Measurements from ENCODE around the gene SLC16A2.
A peak's percentile ranks its signal among the peaks of the same experiment; 100 is the strongest.

The SLC16A2 gene

DNA sequence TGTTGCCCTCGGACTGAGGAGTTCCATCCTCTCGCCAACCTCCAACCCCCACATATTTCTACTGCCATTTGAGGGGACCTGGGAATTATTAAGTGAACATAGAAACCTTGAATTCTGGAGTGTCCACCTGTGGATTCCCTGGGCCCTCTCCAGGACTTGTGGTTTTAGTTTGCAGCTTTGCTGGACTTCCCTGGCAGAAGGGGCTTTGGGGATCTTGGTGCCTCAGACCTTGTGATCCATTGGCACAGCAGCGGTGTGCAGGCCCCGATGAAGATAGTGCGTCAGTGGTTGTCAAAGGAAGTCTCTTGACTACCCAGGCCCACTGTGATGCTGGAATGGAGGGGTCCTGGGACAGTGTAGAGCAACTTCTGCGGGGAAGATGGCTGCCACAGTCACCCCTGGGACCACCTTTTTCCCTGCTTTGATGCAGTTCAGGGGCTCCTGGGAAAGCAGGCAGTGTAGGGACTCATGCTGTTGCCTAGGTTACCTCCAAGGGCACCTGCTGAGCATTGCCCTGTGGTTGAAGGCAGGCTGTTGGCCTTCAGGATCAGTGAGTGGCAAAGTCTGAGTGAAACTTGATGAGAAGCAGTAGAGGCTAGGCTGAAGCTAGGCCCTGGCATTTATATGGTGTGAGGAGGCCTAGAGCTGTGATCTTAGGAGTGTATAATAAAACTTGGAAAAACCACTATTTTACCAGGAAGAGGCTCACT lies 2.2 kb downstream of the SLC16A2 start:
- Mint-ChIP-seq H3K4me3 (no peak overlapping the region), H3K27me3 (ENCODE audit: low read depth) (peaks cover 27% of the 10 kb centered on the region), H3K36me3 (ENCODE audit: low read depth) (no peaks in the 10 kb centered on the region)

DNA sequence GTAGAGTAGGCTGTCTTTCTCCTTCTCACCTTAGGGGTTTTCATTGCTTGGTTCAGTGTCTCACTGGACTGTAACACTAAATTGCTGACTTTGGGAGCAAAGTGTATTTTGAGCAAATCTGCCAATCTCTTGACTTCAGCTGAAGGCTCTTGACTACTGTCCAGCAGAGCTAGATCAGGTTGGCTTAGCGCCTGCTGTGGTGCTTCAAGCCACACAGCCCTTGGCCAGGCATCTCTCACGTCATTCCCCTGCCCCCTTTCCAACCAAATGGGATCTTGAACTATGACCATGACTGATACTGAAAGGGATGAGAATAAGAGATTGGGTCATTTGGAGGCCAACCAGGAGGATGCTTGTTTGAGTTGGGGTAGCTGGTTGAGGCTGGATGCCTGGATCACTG lies 4.8 kb downstream of the SLC16A2 start:
- no peak for DNase-seq (ENCODE audit: low spot score)
- H3K27ac Mint-ChIP-seq: no peak overlapping the region

More for the DNA sequence above, 2.2 kb downstream of the SLC16A2 start:
- no peak for DNase-seq (ENCODE audit: low spot score)
- Mint-ChIP-seq H3K9me3 (no peaks in the 10 kb centered on the region), H3K4me1 (ENCODE audit: low read depth) (peaks cover 2% of the 10 kb centered on the region), H3K27ac (no peak overlapping the region)

DNA sequence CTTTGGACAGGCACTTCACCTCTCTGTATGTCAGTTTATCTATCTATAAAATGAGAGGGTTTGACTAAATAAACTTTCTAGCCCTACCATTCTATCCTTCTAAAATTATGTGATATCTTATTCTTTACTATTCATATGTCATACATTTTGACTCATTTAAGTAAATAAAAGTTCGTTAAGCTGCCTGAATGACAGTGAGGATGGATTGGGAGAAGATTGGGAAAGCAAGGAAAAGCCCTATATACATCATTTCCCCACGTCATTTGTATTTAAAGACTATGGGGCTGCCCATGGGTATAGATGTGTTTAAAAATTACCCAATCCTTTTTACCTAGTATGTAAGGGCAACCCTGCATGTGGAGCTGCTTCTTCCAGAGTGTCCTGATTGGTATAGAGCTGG lies 5.3 kb downstream of the SLC16A2 start:
- H3K9me3 Mint-ChIP-seq: no peaks in the 10 kb centered on the region
- no peak for DNase-seq (ENCODE audit: low spot score)
- H3K27ac Mint-ChIP-seq: no peak overlapping the region
- H3K36me3 Mint-ChIP-seq (ENCODE audit: low read depth): no peaks in the 10 kb centered on the region
- no peak overlapping the region for H3K4me3 Mint-ChIP-seq
- peaks cover 7% of the 10 kb centered on the region for H3K27me3 Mint-ChIP-seq (ENCODE audit: low read depth)
- H3K4me1 Mint-ChIP-seq (ENCODE audit: low read depth): peaks cover 2% of the 10 kb centered on the region

More for the DNA sequence above, 4.8 kb downstream of the SLC16A2 start:
- H3K4me3 Mint-ChIP-seq: no peak overlapping the region
- no peaks in the 10 kb centered on the region for H3K36me3 Mint-ChIP-seq (ENCODE audit: low read depth)
- peaks cover 10% of the 10 kb centered on the region for H3K27me3 Mint-ChIP-seq (ENCODE audit: low read depth)
- no peaks in the 10 kb centered on the region for H3K9me3 Mint-ChIP-seq
- H3K4me1 Mint-ChIP-seq (ENCODE audit: low read depth): peaks cover 2% of the 10 kb centered on the region

DNA sequence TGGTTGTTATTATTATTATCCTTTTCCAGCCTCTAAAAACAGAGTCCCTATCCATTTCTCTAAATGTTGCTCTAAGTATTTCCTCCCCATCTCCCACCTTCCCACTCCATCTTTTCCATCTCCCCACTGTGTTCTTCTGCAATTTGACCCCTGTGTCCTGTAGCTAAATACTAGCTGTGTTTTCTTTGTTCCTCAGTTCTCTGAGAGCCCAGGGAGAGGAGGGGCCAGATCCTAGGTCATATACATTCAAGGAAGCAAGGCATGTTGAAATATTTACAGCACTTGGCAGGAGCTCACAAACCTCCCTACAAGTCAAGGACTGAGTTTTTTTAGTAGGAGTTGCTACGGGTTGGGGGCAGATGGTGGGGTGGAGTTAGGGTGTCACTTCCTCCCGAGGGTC lies 10.5 kb downstream of the SLC16A2 start:
- no peaks in the 10 kb centered on the region for H3K9me3 Mint-ChIP-seq
- no peak for DNase-seq (ENCODE audit: low spot score)
- H3K36me3 Mint-ChIP-seq (ENCODE audit: low read depth): no peaks in the 10 kb centered on the region
- no peak overlapping the region for H3K27ac Mint-ChIP-seq
- H3K27me3 Mint-ChIP-seq (ENCODE audit: low read depth): no peaks in the 10 kb centered on the region
- H3K4me3 Mint-ChIP-seq: no peak overlapping the region
- H3K4me1 Mint-ChIP-seq (ENCODE audit: low read depth): no peaks in the 10 kb centered on the region

DNA sequence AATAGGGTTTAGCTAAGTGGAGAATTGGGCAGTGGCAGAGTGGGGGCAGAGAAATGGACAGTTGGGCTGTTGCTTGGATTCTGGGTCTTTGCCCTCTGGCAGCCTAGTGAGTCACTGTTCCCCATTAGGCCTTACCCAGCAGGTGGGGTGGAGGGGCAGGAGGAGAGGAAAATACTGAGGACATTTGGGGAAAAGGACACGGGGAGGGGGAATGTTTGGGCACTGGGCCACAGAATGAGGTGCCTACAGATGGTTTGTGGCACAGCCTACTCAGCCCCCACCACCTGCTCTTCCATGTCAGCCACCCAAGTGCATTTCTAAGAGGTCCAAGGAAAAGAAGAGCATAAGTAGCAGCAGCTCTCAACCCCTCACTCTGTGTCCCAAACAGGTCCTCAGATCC lies 13.0 kb downstream of the SLC16A2 start:
- no peaks in the 10 kb centered on the region for H3K27me3 Mint-ChIP-seq (ENCODE audit: low read depth)
- no peak for DNase-seq (ENCODE audit: low spot score)
- H3K4me1 Mint-ChIP-seq (ENCODE audit: low read depth): no peaks in the 10 kb centered on the region
- no peak overlapping the region for H3K4me3 Mint-ChIP-seq
- H3K27ac Mint-ChIP-seq: no peak overlapping the region
- no peaks in the 10 kb centered on the region for H3K9me3 Mint-ChIP-seq
- H3K36me3 Mint-ChIP-seq (ENCODE audit: low read depth): no peaks in the 10 kb centered on the region

DNA sequence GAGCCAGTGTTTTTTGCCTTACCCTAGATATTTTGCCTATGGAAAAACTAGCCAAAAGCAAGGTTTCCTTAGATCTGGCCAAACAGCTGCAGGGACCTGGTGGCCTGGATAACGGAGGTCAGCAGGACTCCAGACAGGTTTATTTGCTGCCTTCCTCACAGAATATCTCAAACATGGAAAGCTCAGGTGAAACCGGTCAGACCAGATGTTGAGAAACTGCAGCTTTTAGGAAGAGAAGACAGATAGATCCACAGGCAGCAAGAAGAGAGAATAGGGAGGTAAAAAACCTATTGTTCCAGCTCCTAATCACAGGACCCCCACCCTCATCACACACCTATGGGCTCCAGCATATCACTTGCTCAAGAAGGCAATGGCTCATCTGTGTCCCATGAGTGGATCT lies 16.2 kb downstream of the SLC16A2 start:
- Mint-ChIP-seq H3K4me1 (ENCODE audit: low read depth) (no peaks in the 10 kb centered on the region), H3K27ac (no peak overlapping the region), H3K9me3 (no peaks in the 10 kb centered on the region), H3K36me3 (ENCODE audit: low read depth) (no peaks in the 10 kb centered on the region), H3K4me3 (no peak overlapping the region), H3K27me3 (ENCODE audit: low read depth) (no peaks in the 10 kb centered on the region)
- no peak for DNase-seq (ENCODE audit: low spot score)

DNA sequence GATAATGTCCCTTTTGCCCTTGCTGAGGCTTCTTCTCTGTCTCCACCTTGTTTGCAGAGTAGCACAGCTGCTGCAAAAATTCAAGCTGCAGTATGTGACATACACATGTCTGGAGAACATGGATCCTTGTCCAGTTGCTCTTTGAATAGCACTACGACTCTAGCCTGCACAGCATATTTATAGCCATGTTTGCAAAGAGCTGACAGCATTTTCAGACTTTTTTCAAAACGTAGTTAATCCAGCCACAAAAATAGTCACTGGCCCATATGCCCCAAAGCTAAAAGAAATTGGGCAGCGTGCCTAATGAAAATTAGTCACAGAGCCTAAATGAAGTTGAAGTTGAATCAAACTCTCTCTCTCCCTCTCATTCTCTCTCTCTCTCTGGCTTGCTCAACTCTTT lies 17.5 kb downstream of the SLC16A2 start:
- Mint-ChIP-seq H3K36me3 (ENCODE audit: low read depth) (no peaks in the 10 kb centered on the region), H3K4me3 (no peak overlapping the region), H3K4me1 (ENCODE audit: low read depth) (no peaks in the 10 kb centered on the region), H3K9me3 (no peaks in the 10 kb centered on the region), H3K27ac (no peak overlapping the region), H3K27me3 (ENCODE audit: low read depth) (no peaks in the 10 kb centered on the region)
- DNase-seq (ENCODE audit: low spot score): no peak

DNA sequence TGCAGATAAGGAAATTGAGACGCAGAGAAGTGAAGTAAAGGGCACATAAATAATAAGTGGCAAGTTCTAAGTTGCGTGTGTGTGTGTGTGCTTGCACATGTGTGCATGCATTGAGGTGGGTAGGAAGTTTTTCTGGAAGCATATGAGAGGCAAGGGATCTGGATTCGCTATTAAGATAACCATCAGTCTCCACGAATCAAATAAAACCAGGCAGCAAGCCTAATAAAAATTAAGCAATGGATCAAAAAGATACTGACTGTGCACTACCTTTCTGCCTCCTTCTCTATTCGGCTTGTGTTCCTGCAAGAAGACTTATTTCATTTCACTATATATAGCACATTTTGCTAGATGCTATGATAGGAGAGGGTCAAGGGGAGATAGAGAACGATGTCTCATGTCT lies 23.8 kb downstream of the SLC16A2 start:
- Mint-ChIP-seq H3K9me3 (no peaks in the 10 kb centered on the region), H3K4me3 (no peak overlapping the region), H3K36me3 (ENCODE audit: low read depth) (no peaks in the 10 kb centered on the region), H3K27me3 (ENCODE audit: low read depth) (no peaks in the 10 kb centered on the region), H3K4me1 (ENCODE audit: low read depth) (no peaks in the 10 kb centered on the region), H3K27ac (no peak overlapping the region)
- no peak for DNase-seq (ENCODE audit: low spot score)

DNA sequence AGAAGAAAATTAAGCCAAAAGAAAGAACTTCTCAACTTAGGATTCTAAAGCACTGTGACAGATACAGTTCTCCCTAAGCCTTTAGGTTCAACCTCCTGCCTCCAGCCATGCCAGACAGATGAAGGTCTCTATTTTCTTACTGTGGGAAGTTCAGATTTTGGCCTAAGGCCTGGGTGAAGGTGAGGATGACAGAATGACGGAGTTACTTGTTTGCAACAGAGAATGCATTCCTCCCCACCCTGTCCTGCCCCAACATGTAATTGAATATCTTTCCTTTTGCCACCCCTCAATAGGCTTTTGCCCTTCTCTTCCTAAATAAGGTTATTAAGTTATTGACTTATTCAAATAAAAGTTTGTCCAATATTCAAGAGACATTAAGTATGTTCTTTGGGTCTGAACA lies 25.6 kb downstream of the SLC16A2 start:
- H3K4me3 Mint-ChIP-seq: no peak overlapping the region
- peaks cover 4% of the 10 kb centered on the region for H3K4me1 Mint-ChIP-seq (ENCODE audit: low read depth)
- H3K36me3 Mint-ChIP-seq (ENCODE audit: low read depth): no peaks in the 10 kb centered on the region
- H3K27ac Mint-ChIP-seq: no peak overlapping the region
- no peaks in the 10 kb centered on the region for H3K9me3 Mint-ChIP-seq
- no peaks in the 10 kb centered on the region for H3K27me3 Mint-ChIP-seq (ENCODE audit: low read depth)
- no peak for DNase-seq (ENCODE audit: low spot score)

DNA sequence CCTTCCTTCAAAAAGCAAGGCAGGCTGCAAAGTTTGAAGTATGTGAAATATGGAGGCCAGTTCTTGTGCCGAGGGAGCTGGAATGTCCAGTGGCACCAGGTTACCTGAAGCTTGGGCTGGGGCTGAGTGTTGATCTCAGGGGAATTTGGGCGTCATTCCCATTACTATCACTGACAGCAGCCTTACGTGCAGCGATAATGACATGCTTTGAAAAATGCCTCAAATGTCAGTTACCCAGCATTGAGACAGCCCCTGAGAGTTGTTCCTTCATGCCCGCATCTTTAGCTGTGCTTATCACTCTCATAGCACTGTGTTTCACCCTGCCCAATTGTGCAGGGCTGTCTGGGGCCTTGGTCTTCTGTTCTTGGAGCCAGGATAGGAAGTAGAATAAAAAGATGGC lies 27.4 kb downstream of the SLC16A2 start:
- peaks cover 4% of the 10 kb centered on the region for H3K4me1 Mint-ChIP-seq (ENCODE audit: low read depth)
- DNase-seq (ENCODE audit: low spot score): no peak
- H3K9me3 Mint-ChIP-seq: no peaks in the 10 kb centered on the region
- no peaks in the 10 kb centered on the region for H3K27me3 Mint-ChIP-seq (ENCODE audit: low read depth)
- no peak overlapping the region for H3K4me3 Mint-ChIP-seq
- no peak overlapping the region for H3K27ac Mint-ChIP-seq
- H3K36me3 Mint-ChIP-seq (ENCODE audit: low read depth): no peaks in the 10 kb centered on the region

DNA sequence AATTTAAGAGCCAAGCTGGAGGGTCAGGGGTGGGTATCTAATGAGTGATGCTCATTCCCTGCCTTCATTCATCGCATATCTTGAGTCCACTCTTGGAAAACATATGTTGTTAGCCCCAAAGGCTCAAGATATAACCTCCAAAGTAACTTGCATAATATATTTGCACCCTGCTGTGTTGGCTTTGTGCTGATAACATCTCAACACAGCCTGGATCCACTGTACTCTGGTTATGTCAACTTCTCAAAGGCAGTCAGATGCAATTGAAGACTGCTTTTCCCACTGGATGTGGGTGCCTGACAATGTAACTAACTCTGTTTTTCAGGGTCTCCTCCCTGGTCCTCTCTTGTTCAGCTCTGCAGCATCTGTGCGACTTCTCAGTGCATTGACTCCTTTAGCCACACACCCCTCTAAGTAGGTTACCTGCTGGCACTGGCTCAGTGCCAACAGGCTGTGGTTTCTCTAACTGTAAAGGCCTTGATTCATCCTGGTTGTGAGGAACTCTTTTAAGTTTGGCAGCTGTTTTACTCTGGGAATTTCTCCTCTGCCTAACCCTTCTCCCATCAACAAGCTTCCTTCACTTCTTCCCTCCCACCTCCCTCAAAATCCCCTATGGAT lies 28.1 kb downstream of the SLC16A2 start:
- H3K4me3 Mint-ChIP-seq: no peak overlapping the region
- no peak for DNase-seq (ENCODE audit: low spot score)
- H3K27me3 Mint-ChIP-seq (ENCODE audit: low read depth): no peaks in the 10 kb centered on the region
- no peaks in the 10 kb centered on the region for H3K36me3 Mint-ChIP-seq (ENCODE audit: low read depth)
- peaks cover 4% of the 10 kb centered on the region for H3K4me1 Mint-ChIP-seq (ENCODE audit: low read depth)
- no peak overlapping the region for H3K27ac Mint-ChIP-seq
- no peaks in the 10 kb centered on the region for H3K9me3 Mint-ChIP-seq

DNA sequence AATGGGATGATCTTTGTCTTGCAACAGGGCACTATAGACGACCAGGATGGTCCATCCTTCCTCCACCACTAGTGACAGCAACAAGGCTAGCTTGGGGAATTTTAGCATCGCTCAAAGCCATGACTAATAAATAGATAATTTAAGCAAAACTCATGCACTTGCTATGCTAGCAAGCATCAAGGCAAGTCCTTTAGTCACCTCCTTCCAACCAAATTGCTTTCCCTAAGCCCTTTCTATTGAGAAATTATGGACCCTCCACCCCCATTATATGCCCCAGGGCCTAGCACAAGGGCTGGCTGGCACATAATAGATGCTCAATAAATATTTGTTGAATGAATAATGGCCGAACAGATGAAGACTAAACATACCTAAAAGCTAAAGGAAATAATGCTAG lies 28.6 kb downstream of the SLC16A2 start:
- no peaks in the 10 kb centered on the region for H3K27me3 Mint-ChIP-seq (ENCODE audit: low read depth)
- H3K9me3 Mint-ChIP-seq: no peaks in the 10 kb centered on the region
- H3K4me1 Mint-ChIP-seq (ENCODE audit: low read depth): peaks cover 4% of the 10 kb centered on the region
- no peak for DNase-seq (ENCODE audit: low spot score)
- H3K36me3 Mint-ChIP-seq (ENCODE audit: low read depth): no peaks in the 10 kb centered on the region
- no peak overlapping the region for H3K4me3 Mint-ChIP-seq
- no peak overlapping the region for H3K27ac Mint-ChIP-seq

DNA sequence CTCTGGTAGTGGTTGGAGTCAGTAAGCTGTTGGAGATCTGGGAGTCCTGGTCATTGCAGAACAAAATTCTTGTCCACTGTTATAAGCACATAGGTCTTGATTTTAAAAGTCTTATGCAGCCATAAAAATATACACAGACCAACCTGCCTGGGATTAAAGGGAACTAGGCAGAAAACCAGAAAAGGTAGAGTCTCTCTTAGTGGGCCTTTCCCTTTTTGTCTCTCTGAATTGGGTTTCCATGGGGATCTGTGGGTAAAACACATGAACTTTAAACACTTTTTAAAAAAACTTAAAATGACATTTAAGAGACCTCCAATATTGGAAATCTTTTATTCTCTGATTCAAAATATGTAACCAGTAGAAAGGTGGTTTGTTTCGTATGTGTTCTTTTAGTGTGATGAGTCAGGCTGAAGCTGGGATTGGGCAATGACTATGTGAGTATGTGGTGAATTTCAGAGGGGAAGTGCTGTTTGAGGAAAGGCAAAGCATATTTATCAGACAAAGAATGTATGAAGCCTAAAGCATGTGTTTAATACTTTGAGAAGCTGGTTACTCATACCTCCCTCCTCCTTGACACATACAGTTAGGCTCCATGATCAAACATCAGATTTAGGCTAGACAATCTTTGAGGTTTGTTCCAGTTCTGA lies 29.6 kb downstream of the SLC16A2 start:
- Mint-ChIP-seq H3K4me1 (ENCODE audit: low read depth) (peaks cover 4% of the 10 kb centered on the region), H3K9me3 (no peaks in the 10 kb centered on the region), H3K36me3 (ENCODE audit: low read depth) (no peaks in the 10 kb centered on the region), H3K27me3 (ENCODE audit: low read depth) (no peaks in the 10 kb centered on the region), H3K4me3 (no peak overlapping the region), H3K27ac (no peak overlapping the region)
- DNase-seq (ENCODE audit: low spot score): peak; percentile 20

DNA sequence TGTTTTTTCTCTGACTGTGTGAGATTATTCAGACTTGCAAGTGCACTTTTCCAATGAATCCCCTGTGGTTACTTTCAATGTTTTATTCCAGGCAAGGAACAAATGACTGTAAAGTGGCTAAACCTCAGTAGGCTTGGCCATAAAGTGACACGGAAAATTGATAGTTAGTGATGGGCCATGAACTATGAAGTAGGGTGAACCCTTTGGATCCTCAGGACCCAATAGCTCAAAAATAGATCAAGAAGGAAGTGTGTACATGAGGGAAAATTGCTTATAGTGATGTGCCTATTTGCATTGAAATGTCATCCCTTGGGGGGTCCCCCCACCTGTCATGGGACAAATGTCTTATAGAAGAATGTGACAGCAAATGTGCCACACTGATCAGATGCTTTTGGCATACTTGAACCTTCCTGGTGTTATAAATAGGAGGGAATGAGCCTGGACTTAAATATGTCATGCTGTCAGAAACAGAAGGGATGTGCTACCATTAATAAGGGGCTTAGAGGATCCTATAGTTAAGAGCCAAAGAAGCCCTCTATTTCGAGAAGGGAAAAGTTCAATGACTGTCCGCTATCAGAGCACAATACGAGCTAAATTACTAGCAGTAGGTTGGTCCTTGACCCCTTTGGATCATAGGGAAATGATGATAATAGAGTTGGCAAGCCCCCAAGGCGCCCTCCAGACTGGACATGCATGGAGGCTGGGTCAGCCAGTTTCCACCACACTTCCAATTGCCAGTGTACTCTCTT lies 30.3 kb downstream of the SLC16A2 start:
- Mint-ChIP-seq H3K9me3 (no peaks in the 10 kb centered on the region), H3K36me3 (ENCODE audit: low read depth) (no peaks in the 10 kb centered on the region), H3K4me1 (ENCODE audit: low read depth) (peaks cover 4% of the 10 kb centered on the region), H3K27ac (no peak overlapping the region), H3K4me3 (no peak overlapping the region), H3K27me3 (ENCODE audit: low read depth) (no peaks in the 10 kb centered on the region)
- peak; percentile 11 for DNase-seq (ENCODE audit: low spot score)
